GM21390 (cell line): ENCODE results near the gene PANK1.
"Not testable (repeated sequence)": the region's sequence is repeated elsewhere in the genome, so short reads cannot be mapped to it uniquely, and the experiment has no call there.

Source experiments
- ATAC-seq: cut with Tn5 transposase; IDR thresholded peaks from one replicate; pipeline ENCODE4 v1.9.1; 2021; ENCODE audit not compliant: unreplicated experiment

Gene PANK1

DNA sequence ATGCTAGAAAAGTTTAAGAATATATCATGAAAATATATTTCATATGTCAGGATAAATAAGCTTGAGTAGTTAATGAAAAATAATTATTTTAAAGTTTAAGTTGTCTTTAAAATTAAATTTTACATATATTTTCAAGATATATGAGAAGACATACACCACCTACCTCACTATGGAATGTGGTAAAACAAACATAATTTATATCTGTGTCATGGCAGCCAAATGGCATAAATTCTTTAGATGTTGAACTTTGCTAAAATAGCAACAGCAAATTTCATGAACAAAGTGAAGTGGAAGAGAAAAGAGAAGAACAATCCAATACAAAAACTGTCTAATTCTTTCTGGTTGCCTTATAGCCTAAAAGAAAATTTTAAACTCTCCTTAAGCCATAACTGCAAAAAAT is 70.0 kb downstream of the PANK1 start:
- ATAC-seq: no peak

DNA sequence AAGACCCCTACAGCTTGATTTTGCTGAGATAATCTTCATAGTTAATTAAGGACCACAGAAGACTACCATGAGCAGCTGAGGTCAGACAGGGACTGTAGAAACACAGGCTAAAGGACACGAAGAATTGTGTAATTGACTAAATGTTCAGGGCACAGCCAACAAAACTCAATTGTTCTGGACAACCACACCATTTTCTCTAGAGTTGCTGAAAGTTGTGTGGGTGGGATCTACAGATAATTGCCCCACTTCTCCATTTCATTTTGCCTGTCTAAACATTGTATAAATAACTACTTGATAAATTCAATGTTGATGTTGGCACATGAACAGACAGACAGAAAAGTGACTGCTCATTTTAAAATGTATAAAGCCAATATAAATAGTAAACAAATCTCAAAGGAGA is 70.7 kb downstream of the PANK1 start:
- no peak for ATAC-seq

DNA sequence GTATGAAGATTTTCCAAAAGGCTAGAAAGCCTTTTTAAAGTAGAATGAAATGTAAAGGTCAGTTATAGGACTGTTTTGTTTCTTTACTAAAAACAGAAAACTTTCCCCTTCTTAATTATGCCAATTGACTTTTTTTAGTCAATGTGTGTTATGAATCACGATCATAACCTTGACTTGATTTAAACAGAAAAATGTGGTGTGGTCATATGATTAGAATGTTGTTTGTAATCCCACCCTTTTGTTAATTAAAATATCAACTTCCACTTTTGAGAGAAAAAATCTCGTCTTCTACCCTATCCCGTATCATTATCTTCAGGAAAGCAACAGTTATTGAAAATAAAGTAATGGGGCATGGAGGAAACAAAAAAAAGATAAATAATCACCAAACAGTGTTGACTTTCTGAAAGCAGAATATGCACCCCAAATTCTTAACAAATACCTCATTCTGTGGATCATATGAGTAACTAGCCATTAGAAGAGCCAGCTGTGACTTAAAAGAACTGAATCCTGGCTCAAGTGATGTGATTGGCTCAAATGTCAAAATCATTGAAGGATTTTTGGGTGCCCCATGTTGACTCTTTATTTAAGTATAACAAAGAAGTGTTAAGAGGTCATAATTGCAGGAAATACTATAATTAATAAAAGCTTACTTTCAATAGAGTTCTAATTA is 77.3 kb downstream of the PANK1 start:
- no peak for ATAC-seq

DNA sequence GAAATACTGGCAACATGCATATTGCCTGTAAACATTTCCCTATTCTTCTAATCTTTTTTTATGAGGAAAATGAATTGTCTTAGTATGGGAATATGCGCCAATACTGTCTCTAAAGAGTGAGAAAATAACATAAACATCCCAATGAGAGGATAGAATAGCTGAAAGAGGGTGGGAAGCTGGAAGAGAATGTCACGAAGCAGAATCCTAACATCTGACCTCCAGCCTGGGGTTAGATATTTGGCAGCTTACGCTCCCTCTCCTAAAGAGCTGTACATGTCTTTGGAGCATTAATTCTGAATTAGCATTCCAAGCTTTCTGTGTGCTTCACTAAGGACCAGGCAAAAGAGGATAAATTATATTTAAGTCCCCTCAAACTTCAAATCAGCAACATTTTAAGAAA is 78.0 kb downstream of the PANK1 start:
- no peak for ATAC-seq

DNA sequence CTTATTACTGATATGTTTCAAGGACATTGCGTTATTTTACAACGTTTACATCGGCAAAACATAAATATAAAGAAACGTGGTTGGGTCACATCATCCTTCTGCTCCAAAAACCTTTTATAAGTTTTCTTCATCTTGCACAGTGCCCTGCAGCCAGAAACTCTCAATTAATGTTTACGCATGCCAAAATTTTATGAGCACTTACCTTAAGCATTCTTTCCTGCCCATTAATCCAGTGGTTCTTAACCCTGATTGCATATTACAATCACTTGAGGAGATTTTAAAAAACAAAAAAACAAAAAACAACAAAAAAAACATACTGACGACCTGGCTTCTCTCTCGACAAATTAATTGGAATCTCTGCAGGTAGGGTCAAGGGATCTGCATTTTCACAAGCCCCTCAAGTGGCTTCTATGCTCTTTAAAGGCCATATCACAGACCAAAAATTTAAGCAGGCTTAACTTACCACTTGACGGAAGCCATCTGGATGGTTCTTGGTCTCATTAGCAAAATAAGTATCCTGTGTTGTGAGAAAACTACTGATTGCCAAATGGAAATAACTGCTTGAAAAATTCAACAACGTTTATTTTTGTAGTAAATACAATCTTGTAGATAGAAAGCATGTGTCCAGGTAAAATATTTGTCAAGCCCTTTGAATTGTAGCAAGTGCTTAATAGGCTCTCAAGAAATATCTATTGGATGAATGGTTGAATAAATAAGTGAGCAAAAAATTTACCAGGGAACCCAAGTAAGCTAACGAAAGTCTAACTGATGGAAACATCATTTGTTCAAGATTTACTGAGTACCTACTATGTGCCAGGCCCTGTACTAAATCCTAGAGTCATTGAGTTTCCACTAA is 78.7 kb downstream of the PANK1 start:
- no peak for ATAC-seq

DNA sequence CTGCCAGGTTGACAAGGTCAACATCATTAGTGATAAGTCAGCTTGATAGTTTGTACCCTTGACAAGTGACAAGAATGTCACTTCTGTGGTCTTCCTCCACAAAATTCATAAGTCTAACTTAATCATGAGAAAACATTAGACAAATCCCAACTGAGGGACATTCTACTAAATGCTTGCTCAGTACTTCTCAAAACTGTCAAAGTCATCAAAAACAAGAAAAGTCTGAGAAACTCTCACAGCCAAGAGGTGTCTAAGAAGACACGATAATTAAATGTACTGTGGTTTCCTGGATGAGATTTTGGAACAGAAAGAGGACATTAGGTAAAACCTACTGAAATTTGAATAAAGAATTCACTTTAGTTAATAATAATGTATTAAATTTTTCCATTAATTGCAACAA is 79.9 kb downstream of the PANK1 start:
- ATAC-seq: no peak

DNA sequence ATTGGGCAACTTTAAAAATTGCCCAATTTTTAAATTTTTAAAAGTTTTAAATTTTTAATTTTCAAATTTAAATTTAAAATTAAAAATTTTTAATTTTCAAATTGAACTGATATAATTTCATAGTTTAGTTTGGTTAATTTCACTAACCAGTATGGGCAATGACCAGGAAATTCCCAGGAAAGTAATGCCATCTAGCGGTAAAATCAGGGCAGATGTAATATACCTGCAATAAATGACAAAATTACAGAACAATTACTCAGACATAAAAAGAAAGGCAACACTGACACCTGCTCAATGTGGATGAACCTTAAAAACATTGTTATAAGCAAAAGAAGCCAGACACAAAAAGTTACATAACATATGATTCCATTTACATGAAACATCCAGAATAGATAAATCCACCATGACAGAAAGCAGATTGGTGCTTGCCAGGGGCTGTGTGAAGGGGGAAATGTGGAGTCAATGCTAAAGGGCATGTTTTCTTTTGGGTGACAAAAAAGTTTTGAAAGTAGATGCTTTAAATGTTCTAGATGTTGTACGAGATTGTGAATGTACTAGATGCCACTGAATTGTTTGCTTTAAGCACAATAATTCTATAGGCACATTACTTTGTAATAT is 81.1 kb downstream of the PANK1 start:
- ATAC-seq: no peak

DNA sequence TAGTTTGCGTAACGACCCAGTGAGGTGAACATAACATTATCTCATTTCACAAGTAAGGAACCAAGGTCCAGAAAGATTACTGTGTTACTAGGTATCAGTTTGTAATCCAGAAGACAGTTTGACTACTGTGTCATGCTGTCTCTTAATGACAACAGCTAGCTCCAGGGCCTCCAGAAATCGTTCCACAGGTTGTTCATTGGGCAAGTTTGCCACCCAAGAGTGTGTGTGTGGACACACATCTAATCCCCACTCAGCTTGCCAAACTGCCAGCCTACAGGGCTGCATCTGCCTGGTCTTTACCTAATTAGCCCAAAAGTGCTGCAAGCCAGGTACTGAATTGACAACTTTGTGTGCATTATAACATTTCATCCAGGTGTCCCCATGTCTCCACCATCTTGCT is 81.7 kb downstream of the PANK1 start:
- ATAC-seq: no peak

DNA sequence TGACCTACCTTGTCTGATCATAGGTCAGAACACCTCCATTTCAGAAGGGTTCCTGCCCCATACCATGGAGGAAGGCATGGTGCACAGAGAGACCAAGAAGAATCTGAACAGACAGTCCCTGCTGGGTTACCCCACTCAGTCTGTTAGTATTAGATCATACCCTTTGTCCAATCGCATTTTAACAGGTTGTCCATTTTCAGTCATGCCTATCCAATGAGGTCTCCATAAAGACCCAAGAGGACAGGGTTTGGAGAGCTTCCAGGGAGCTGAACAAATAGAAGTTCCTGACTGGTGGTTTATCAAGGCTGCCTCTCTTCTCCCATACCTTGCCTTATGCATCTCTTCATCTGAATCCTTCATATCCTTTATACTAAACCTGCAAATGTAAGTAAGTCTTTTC is 88.4 kb downstream of the PANK1 start:
- ATAC-seq: no peak

DNA sequence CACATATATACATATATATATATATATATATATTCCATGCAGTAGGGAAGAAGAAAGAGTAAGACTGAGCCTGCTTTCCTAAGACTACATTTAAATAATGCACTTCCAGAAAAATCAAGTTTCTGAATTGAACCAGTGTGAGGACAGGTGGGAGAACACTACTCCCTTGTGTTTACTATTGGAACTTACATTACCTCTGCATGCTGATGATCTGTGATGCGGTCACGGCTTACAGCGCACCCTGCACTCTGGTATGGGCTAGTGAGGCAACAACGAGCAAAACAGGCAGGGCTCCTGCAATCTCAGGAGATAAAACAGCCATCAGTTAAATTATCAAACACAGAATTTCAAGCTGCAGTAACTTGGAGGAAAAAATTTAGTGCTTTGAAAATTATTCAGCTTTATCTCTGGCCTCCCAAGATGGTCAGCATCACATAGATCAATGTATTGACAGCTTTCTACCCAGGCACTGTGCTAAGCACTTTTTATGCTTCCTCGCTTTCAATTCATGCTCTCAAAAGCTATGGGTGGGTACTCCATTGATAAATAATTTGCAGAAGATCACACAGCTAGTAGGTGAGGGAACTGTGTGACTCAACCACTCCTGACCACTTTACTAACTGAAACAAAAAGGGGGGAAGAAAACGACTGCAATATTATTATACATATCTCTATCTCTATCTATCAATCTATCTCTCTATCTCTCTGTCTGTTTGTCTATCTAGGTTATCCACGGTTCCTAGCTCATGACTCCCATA is 89.2 kb downstream of the PANK1 start:
- no peak for ATAC-seq

DNA sequence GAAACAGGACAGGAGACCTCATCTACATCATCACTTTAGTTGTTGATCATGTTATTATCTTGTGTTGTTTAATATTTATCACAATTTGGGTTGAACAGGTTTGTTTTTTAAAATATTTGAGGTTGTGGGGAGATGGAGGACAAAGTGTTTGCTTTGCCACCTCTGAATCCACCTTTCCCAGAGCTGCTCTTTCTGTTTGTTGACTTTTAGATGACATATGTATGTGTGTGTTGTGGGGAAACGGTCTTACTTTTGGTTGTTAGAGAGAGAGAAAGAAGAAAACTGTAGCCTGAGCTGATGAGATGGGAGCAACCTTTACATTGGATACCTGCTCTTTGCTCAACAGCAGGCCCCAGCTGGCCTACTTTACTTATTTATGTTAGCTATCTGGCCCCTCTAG is 90.6 kb downstream of the PANK1 start:
- no peak for ATAC-seq

DNA sequence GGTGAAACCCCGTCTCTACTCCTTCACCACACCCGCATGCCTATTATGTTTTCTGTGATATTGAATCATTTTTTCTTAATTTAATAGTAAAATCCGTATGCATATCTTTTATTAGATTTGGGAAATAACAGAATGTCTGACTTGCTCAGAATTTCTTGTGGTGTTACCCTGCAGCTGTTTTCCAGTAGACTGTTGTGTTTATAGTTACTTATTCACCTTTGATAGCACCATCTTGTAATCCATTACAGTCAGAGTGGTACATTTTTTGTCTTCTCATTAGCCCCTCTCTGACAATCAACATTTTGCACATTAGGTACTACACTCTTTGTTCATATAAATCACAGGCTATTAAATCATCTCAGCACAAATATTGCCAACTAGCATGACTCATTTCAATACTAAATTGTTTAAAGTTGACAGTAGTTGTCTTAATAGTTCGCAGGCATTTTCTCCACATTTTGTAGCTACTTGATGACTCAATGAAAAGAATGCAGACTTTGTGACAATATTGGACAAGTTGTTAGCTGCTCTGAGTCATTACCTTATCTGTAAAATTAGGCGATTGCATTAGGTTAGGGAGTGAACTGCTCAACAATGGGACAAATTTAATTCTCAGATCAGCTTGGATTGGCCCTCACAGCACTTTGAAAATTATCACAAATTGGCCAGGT is 91.8 kb downstream of the PANK1 start:
- ATAC-seq: no peak

DNA sequence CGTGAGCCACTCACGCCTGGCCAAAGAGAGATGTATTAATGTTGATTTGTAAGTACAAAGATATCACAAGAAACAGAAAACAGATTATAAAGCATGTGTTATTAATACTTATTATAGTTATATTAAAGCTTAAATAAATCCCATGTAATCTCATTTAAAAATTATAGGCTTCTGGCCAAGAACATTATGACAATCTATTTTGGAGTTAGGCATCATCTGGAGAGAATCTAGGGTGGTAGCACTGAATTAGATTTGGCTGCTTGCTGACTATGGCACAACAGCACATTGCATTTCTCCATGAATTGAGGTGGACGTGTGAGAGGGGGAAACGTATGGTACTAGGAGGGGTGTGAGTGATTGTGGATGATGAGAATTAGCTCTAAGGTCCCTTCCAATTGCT is 92.8 kb downstream of the PANK1 start:
- no peak for ATAC-seq

DNA sequence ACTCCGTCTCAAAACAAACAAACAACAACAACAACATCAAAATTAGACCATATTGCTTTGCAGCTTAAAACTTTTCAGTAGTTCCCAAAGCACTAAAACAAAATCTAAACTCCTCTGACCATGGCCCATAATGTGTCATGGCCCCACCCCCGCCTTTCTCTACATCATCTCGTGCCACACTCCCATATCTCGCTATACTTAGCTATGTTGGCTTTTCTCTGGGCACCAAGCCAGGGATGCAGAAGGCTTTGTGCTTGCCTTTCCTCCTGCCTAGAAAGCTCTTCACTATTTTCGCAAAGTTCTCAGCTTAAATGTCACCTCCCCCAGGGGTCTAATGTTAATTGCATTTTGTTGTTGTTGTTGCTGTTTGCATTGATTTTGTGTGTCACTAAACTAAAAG is 94.5 kb downstream of the PANK1 start:
- no peak for ATAC-seq

DNA sequence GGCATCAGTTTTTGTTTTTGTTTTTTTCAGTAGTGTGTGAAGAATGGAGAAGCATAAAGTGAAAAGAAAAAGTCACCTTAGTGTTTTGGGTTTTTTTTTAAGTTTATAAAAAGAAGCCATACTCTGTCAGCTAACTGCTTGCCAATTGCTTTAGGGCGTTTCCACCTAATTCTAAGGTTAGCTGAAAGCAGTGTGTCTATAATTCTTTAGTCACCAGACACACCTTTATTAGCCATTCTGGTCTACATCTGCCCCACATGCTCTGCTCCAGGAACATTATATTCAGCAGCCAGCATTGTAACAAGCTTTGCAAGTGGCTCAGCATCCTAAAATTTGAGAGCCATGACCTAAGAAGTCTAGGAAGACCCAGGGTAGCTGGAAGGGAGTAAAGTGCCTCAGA is 95.5 kb downstream of the PANK1 start:
- no peak for ATAC-seq

DNA sequence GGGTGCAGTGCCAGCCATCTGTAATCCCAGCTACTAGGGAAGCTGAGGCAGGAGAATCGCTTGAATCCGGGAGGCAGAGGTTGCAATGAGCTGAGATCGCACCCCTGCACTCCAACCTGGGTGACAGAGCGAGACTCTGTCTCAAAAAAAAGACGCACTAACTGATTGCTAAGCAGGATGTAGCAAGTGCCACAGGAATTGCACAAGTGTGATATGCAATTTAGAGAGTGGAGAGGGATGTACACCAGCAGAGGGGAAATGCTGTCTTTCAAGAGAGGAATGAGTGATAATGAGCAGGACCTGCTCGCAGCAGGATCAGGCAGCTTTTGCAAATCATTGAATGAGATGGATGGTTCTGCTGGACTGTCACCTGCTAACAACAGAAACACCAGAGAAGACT is 96.4 kb downstream of the PANK1 start:
- no peak for ATAC-seq

DNA sequence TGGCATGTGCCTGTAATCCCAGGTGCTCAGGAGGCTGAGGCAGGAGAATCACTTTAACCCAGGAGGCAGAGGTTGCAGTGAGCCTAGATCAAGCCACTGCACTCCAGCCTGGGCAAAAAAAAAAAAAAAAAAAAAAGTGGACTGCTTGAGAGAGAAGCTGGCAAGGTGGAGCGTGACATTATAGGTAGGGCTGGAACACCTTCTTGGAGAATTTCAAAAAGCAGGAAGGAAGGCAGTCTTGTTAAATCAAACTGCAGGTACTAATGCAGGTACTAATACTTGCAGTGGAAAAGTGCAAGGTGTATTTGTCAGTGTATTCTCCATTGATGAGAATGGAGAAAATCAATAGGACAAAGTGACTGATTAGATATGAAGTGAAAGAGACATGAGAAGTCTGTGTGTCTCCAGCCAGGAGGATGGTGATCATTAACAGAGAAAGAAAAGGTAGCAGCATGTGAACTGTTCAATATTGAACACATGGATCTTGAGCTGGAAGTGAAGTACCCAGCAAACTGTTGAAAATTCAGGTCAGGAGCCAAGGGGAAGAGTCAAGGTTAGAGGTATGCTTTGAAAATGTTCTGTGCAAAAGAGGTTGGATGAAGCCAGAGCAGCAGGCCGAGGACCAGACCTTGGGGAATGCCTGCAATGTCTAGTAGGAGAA is 97.1 kb downstream of the PANK1 start:
- no peak for ATAC-seq

DNA sequence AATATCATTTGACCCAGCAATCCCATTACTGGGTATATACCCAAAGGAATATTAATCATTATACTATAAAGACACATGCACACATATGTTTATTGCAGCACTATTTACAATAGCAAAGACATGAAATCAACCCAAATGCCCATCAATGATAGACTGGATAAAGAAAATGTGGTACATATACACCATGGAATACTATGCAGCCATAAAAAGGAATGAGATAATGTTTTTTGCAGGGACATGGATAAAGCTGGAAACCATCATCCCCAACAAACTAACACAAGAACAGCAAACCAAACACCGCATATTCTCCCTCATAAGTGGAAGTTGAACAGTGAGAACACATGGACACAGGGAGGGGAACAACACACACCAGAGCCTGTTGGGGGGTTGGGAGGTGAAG is 98.4 kb downstream of the PANK1 start:
- not testable (repeated sequence) for ATAC-seq

DNA sequence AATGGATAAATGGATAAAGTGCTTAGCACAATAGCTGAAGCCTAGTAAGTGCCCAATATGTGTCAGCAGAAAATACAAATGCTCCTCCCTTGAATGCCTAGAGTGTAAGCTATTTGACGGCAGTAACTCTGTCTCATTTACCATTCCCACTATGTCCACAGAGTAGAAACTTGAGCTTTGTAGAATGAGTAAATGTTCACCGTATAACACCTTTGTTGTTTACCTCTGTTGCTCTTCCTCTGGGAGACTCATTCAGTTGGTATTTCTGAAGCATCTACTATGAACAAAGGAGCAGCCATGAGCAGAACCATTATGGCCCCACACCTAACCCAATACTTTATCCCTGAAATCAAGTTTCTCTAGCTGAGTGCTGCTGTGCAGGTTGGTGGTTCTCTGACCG is 101.2 kb downstream of the PANK1 start:
- ATAC-seq: no peak

DNA sequence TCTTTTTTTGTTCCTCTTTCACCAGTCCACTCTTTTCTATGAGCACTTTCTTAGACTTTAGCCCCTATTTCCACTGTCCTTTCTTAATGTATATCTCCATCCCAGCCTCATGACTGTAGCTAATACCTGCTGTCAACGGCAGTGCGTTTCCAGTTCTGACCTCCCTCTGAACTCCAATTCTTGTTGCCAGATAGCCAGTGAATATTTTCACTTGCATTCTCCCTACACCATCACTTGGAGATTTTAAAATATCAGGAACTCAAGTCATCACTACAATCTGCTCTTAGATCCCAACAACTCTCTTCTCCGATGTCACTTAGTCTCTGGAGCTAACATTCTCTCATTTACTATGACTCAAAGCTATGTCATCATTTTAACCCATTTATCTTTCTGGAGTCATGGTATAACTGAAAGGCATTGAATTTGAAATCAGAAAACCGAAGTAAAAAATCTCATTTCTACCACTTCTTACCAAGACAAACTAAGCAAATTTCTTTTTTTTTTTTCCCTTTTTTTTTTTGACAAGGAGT is 104.6 kb downstream of the PANK1 start:
- ATAC-seq: no peak
